ENCODE data around the gene UBE2S.

GRCh38 chr19:55453511-55454260, 46.1 kb upstream of the UBE2S start:
- TF ChIP-seq EZH2 (IDR thresholded peaks at IDR 0.05; ENCODE audit: borderline replicate concordance, insufficient read depth, low read depth, low read length, poor library complexity, severe bottlenecking) (no peak), CTCF (IDR thresholded peaks at IDR 0.05) (no peak)
